GM19452 (cell line): ENCODE measurements around the gene SOCS7.

Experiments used
- ATAC-seq: cut with Tn5 transposase; IDR thresholded peaks from one replicate; pipeline ENCODE4 v1.9.1; 2021; ENCODE audit not compliant: unreplicated experiment

The SOCS7 gene

DNA sequence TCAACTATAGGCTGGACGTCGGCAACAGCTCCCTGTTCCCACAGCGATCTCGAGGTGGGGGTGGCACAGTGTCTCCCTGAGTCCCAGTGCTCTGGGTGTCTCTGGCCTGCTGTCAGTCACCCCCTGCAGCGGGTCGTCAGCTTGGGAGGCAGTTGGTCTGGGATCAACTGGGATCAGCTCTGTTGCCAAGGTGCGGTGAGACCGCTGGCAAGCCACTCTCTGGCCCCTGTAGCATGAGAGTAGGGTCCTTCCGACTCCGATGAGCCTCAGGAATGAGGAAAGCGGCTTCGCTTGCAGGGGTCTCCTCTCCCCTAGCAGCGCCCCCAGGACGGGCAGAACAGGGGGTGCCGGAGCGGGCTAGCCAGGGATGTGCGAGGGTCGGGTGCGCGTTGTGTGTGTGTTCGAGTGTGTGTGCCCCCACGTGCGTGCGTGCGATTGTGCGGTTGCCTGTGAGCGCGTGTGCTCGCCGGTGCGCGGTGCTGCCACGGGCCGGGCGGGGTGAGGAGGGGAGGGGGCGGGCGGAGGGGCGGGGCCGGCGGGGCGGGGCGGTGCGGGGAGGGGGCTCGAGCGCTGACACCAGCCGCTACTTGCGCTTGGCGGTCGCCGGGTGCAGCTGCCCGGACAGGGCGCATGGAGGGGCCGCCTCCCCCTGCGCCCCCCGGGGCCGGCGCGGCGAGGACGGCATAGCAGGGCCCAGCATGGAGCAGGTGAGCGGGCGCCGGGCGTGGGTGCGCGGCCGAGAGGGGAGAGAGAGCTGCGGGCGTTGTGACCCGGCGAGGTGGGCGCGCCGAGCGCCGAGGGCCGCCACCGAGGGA, 67.3 kb downstream of the SOCS7 start:
- no peak for ATAC-seq

DNA sequence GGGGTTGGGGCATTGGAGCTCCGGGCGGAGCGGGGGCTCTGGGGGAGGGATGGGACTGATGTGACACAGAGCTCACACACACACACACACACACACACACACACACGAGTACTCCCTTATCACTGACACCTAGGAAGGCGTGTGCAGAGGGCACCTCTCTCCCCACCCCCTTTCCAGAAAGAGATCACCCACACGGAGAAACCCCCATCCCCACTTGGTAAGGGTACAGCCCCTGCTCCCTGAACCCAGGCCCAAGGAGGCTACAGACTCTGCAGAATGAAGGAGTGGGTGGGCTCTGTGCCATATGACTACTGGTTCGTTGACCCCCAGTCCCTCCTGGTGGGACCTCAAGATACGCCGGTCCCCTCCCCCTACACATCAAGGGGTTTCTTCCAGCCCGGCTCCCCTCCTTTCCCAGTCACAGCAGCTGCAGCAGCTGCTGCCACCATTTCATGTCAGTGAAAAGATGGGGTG, 67.9 kb downstream of the SOCS7 start:
- ATAC-seq, result no peak

DNA sequence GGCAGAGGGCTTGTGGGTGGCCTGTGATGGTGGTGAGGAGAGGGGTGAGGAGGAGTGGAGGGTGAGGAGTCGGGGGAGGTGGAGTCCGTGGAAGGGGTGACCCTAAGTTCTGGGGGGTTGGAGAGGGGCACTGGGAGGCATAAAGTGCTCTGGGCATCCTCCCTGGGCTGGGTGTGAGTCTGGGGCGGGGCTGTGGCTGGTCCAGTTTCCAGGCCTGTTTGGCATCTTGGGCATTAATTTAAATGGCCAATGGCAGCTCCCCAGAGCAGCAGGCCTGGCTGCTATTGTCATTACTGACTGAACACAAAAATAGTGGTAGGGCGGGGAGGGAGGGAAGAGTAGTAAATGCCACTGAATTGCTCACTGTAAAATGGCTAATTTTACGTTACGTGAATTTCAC, 68.9 kb downstream of the SOCS7 start:
- no peak for ATAC-seq

DNA sequence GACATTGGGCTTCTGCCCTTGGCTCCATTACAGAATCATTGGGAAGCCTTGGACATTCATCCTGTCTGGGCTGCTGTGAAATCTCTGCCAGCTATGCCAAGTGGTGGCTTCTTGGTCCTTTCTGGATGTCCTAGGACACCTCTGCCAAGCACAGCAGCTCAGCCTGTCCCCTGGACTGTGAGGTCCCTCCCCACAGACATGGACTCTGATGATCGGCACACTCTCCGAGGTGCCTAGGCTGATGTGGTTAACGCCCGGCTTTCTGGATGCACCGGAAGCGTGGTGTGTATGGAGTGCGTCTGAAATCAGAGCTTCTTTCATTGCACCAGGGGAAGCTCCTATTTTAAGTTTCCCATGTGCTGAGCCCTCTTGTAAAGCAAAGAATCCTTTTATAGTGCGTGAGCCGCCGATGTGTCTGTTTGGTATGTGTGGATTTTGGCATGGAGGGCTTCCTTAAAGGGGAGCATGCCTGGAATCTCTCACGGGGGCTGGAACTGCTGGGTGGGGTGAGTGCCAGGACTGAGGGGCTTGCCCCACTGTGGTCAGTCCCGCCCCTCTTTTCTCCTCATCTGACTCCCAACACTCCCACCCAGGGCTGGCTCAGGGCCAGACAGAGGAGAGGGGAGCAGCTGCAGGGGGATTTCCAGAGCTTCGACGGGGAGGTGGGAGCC, 69.7 kb downstream of the SOCS7 start:
- ATAC-seq, result no peak

DNA sequence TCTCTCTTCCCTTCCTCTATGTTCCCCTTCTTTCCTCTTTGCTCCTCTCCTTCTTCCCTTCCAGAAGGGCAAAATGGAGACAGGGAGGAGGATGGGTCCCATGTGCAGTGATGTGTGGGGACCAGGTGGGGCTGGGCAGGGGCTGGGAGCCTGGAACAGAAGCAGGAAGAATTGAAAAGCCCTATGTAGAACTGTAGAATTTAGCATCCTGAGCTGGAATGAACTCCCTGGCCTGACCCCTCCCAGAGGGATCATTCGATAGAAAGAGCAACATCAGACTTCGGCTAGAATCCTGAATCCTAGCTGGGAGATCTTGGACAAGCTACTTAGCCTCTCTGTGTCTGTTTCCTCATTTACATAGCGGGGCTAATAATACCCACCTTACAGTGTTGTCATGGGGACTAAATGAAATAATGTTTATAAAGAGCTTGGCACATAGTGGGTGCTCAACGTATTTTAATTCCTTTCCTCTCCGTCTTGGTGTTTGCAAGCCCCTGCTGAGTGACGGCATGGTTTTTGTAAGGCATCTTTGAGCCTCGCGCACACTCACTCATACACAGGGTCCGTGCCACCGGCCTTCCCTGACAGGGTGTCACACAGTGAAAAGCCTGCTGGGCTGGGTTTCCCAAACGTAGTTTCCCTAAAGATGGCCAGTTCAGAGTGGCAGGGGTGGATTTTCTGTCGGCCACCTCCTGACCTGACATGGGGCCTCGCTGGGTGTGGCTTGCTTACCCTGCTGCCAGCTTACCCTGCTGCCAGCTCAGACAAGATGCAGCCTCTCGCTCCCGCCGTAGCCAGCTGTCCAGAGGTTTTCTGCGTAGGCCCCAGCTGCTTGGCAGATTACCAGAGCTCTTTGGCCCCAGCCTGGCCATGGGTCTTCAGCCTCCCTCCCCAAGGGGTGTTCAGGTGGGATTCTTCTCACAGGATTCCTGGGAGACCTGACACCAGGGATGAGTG, 70.5 kb downstream of the SOCS7 start:
- no peak for ATAC-seq

DNA sequence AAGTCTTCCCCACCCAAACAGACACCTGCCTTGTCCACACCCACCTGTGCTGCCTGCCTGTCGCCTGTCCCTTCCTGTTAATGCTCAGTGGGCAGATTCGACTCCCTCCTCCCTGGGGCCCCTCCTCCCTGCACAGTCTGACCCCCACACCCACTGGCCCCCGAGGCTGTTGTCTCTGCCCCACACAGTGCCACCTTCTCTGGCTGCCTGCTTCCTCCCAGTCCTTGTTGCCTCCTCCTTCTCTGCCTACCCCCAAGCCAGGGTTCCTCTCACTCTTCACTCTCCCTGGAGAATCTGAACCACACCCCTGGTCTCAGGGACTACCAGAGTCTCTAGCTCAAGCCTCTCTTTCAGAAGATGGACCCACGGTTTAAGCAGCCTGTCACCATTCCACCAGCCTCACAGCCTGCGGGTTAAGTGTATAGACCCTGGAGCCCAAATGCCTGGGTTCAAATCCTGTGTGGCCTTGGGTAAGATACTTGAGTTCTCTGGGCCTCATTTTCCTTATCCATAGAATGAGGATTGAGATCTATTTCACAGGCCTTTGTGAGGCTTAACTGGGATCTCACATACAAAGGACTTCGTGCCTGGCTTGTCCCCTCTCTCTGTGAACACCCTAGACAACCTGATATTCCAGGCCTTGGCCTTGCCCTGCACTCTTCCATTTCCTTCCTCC, 72.8 kb downstream of the SOCS7 start:
- ATAC-seq, result no peak

DNA sequence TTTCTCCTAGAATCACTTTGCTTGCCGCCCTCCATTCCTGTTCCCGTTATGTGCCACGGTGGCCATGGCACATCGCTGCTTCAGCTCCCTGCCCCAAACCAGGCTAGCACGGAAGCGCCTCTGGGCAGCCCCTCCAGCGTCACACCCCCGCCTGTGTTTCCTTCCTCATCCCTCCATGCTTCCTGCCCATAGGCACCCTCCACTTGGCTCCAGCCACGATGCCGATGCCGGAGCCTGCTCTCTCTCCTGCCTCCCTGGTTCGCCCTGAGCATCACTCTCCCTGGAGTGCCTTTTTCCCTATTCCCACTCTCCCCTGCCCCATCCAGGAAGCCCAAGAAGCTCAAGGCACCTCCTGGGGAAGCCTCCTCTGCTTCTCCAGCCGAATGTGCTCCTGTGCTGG, 73.4 kb downstream of the SOCS7 start:
- no peak for ATAC-seq

DNA sequence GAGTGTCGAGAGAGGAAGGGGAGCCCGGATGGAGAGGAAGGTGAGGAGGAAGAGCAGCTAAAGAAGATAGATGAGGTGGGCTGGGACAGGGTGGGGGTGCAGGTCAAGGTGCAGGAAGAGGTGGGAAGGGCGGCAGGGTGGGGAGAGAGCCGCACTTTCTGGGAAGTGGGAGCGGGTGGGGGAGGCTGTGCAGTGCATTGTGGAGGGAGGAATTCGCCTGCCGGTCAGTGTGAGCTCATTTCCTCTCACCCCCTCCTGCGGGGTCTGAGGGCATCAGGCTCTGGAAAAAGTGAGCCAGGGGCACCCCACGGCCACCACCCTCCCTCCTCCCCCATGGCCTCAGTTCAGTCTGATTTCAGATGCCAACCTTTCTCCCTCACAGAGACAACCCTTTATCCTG, 74.1 kb downstream of the SOCS7 start:
- no peak for ATAC-seq

DNA sequence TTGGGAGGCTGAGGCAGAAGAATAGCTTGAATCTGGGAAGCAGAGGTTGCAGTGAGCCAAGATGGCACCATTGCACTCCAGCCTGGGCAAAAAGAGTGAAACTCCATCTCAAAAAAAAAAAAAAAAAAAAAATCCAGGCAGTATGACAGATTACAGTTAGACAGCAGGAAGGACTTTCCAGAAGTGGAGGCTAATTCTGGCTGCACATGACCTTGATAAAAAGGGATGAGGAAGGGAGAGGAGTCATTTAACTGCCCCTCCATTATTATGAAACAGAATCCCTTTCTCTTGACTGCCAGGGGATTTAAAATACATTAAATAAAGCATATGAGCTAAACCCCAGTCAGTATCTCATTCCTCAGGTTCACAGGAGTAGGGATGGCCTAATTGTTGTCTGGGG, 74.8 kb downstream of the SOCS7 start:
- no peak for ATAC-seq

DNA sequence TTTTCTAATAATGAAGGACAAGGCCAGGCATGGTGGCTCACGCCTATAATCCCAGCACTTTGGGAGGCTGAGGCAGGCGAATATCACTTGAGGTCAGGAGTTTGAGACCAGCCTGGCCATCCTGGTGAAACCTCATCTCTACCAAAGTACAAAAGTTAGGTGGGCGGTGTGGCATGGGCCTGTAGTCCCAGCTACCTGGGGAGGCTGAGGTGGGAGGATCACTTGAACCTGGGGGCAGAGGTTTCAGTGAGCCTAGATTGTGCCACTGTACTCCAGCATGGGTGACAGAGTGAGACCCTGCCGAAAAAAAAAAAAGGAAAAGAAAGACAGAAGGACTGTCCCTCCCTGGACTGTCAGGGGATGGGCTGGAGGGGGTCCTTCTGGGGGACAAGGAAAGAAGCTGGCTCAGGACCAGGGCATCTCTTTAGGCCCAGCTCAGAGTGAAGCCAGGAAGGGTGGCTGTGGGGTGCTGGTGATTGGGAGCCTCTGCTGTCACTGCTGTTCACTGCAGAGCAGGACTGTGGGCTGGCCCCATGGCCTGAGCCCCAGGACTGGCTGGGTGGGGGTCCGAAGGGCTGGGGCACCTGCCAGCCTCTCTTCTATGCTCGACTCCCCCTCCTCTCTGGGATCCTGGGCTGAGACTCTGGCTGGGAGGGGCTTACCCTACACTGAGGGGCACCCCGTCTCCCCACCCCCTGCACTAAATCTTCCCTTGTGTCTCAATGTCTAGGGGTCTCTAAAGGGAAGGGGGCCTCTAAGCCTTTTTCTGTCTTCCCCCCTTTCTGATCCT, 75.7 kb downstream of the SOCS7 start:
- no peak for ATAC-seq

DNA sequence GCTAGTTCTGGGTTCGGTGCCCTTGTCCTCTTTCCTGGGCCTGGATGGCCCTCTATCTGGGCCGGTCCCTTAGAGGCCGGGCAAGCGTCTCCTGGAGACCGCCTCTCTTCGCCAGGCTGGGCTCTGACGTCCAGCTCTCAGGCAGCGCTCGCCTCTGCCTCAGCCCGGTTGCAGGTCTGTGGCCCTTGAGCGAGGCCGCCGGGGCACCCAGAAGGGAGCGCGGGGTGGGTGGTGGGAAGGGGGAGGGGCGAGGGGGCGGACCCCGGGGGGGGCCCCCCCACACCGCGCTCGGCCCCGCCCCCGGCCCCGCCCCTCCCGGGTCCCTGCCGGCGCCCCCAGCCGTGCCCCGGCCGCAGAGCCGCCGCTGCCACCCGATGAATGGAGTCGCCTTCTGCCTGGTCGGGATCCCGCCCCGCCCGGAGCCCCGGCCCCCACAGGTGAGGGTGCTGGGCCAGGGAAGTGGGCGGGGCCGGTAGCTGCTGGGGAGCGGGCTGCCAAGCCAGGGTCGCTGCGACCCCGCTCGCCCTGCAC, 76.5 kb downstream of the SOCS7 start, which contains the start of gene ARHGAP23:
TSS of gene ARHGAP23 (plus strand) at position 353 of the 531 bp plus-strand sequence. CDS start at position 375, 22 bp downstream.
- ATAC-seq, result no peak

DNA sequence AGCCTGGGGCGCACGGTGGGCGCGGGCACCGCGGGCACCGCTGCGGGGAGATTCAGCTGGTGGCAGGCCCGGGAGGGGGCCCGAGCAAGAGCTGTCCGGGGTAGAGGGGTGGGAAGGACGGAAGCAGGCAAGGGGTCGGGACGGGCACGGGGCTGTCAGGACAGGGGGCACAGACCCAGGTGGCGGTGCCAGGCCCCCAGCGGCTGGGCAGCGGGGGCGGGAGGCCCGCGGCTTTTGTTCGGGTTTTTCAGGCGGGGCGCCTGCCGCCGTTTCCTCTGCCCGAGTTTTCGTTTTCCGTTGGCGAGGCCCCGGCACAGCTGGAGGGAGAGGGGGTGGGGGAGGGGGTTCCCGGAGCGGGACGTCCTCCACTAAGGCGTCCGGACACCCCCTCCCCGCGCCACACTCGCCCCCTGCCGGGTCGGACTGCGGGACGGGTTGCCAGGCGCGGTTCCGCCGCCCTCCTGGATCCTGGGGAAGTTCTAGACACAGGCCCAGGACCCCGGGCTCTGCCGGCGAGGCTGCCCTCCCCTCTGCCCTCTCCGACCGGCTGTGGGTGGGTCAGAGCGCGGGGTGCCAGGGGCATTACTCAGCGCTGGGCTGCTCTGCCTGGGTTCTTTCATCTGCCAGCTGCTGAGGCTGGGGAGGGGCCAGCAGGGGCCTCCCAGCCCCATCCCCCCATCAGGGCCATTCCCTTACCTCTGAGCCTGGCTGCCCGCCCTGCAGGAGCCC, 77.2 kb downstream of the SOCS7 start:
- ATAC-seq, result no peak

DNA sequence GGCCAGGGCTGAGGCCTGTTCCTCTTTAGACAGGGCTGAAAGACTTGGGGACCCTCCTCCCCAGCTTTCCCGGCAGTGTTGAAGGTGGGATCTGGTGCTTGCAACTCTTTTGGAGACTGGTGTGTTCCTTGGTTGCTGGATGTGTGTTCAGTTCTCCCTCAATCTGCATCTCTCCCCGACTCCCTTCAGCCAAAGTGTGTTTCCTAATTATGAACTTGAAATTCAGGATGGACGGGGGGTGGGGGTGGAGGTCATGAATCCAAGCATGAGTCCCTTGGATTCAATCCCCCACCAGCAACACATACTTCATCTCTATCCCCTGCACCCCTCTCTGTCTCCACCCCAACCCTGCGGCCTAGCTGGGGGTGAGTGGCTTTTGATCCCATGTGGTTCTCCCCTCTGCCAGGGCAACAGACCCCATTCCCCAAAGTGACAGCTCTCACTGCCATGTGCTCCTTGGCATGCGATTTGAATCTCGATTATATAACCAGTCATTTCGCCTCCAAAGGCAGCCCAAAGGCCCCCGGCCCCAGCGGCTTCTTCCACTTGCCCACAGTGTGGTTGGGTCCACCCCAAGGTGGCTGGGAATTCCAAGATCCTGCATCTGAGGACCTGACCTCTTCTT, 77.9 kb downstream of the SOCS7 start:
- ATAC-seq, result no peak

DNA sequence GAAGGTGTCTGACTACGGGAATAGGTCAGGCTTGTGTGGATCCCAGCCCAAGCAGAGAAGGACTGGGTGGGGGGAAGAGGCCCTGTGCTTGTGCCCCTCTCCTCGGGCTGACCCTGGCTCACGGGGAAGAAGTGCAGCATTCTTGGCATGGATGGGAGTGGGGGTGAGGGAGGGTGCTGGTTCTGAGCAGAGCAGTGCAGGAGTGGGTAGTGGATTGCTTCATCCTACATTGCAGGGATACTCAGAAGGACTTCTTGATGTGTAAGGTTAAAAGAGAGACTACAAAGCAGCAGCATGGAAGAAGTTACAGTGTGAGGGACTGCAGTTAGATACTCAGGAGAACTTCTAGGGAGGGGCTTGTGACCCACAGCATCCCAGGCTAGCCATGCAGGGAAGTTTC, 78.7 kb downstream of the SOCS7 start:
- no peak for ATAC-seq

DNA sequence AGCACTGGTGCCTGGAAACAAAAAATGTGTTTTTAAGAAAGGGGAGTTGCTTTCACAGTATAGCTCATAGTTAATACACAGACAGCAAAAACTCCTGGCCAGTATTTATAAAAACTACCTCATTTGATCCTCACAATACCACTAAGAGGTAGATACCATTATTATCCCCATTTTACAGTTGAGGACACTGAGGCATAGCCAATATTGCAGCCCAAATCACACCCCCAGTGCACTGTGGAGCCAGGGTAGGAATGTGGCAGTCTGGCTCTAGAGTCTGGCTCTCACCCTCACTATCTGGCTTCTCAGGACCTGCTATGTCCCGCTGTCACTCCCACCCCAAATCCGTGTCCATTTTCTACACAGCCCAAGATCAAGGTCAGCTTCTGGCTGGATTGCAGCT, 79.2 kb downstream of the SOCS7 start:
- no peak for ATAC-seq

DNA sequence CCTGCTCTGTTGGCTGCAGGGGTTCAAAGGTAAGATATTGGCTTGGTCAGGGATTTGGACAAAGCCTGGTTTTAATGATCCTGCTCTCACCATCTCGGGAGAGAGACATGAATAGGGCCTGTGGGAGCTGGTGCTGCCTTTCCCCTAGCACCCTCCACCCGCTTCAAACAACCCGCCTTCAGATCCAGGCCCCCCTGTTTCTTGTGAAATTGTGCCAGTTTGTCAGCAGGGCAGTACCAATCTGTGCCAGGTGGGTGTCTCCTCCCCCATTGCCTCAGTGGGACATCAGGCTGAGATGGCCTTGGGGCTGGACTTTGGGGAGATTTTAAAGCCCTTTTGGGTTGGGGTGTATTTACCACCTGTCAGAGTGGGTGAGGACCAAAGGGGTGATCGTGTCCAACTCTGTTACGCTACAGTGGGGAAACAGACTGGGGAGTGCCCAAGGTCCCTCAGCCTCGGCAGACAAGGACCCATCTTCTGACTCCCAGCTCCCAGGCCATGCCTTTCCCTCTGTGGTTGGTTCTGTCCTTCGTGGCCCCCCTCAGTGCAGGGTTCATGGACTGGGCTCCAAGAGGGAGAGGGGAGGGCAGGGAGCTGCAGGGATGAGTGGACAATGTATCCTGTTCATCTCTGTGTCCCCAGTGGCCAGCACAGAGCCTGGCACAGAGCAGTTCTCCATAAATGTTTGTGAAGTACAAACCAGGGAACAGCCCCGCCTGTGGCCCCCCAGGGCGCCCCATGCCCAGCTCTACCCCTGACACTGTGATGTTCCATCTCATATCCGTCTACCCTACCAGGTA, 79.9 kb downstream of the SOCS7 start:
- ATAC-seq, result no peak

DNA sequence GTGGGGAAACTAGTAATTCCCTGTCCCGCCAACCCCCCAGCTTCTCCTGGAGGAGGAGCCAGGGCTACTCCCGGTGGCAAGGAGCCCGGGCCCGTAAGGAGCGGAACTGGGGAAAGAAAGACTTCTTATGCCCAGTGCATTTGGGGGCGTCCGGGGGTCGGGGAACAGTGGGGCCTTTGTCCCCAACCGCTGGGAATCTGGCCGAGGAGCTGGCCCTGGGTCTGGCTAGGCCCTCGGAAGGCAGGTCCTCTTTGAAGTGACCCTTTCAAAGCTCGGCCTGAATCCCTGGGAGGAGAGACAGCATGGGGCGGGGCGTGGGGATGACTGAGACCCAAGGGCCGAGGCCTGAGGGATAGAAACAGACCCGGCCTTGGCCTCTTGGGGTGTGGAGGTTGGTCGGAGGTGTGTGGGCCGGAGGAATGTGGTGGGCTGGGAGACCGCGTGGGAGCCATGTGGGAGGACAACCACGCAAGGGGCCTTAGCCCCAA, 82.6 kb downstream of the SOCS7 start:
- no peak for ATAC-seq

DNA sequence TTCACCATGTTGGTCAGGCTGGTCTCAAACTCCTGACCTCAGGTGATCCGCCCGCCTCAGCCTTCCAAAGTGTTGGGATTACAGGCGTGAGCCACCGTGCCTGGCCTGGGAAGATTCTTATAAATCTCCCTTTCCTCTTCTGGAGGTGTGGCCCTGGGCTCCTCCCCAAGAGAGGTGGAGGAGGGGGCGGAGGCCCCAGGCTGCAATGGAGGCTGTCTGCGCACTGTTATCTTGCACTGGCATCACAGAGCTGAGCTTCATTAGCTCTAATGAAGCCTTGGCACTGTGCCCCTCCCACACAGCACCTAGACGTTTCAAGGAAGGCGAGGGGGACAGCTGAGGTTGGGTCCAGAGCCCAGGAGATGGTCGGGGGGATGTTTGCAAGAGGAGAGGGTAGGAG, 84.2 kb downstream of the SOCS7 start:
- ATAC-seq, result no peak
